HepG2 (cell line): Measurements from ENCODE around the gene PRSS8. TPM values are rescaled to one million over a fixed set of nuclear protein-coding genes. Genes with fewer than 3 reads are reported as not detected.

Source experiments
- AGO2 ChIP-seq: fragments of 200-400 bp; formaldehyde crosslinking; optimal IDR thresholded peaks from 2 replicates; pipeline ENCODE3; 2017; ENCODE audit warnings: mild to moderate bottlenecking, low read depth, low read length, moderate library complexity
- ARHGAP35 ChIP-seq: sonication (generic); formaldehyde crosslinking; IDR thresholded peaks from 2 replicates; pipeline ENCODE4 v1.9.0; 2022; ENCODE audit warnings: mild to moderate bottlenecking, inconsistent platforms, moderate library complexity, missing genetic modification reagents, borderline replicate concordance
- BCLAF1 ChIP-seq: fragments of 450-650 bp; IDR thresholded peaks from 2 replicates; pipeline ENCODE4 v1.6.1; 2017; ENCODE audit warnings: mild to moderate bottlenecking
- CHCHD3 ChIP-seq: sonication (generic); formaldehyde crosslinking; IDR thresholded peaks from 2 replicates; pipeline ENCODE4 v1.8.0; 2022; ENCODE audit warnings: mild to moderate bottlenecking, missing genetic modification reagents, moderate library complexity
- ERF ChIP-seq: IDR thresholded peaks from 2 replicates; pipeline ENCODE4 v1.6.1; 2018; ENCODE audit warnings: missing biosample characterization, missing genetic modification reagents
- FOSL1 ChIP-seq: sonication (generic); formaldehyde crosslinking; IDR thresholded peaks from 2 replicates; pipeline ENCODE4 v1.9.0; 2021; ENCODE audit warnings: missing genetic modification reagents, borderline replicate concordance
- FOXA3 ChIP-seq: IDR thresholded peaks from 2 replicates; pipeline ENCODE4 v1.6.1; 2016; ENCODE audit warnings: missing genetic modification reagents, missing compliant biosample characterization
- FOXM1 ChIP-seq: sonication (generic); formaldehyde crosslinking; IDR thresholded peaks from 2 replicates; pipeline ENCODE4 v1.5.0; 2020; ENCODE audit warnings: missing genetic modification reagents
- KDM1A ChIP-seq: IDR thresholded peaks from 2 replicates; pipeline ENCODE4 v1.6.1; 2016; ENCODE audit warnings: missing compliant biosample characterization
- TFAP4 ChIP-seq: sonication (generic); IDR thresholded peaks from 2 replicates; pipeline ENCODE4 v1.6.1; 2016; ENCODE audit warnings: low read depth, borderline replicate concordance
- U2AF2 ChIP-seq: fragments of 200-400 bp; formaldehyde crosslinking; IDR thresholded peaks from 2 replicates; pipeline ENCODE4 v1.6.1; 2017; ENCODE audit warnings: low read depth, mild to moderate bottlenecking, low read length
- XBP1 ChIP-seq: sonication (generic); formaldehyde crosslinking; IDR thresholded peaks from 2 replicates; pipeline ENCODE4 v1.5.0; 2020; ENCODE audit warnings: missing genetic modification reagents
- ZFP62 ChIP-seq: sonication (generic); formaldehyde crosslinking; IDR thresholded peaks from 2 replicates; pipeline ENCODE4 v1.4.0; 2020; ENCODE audit warnings: missing genetic modification reagents
- ZNF12 ChIP-seq: sonication (generic); formaldehyde crosslinking; IDR thresholded peaks from 2 replicates; pipeline ENCODE4 v1.5.0; 2020; ENCODE audit warnings: missing genetic modification reagents
- ZNF235 ChIP-seq: sonication (generic); formaldehyde crosslinking; IDR thresholded peaks from 2 replicates; pipeline ENCODE4 v1.8.1; 2023; ENCODE audit warnings: mild to moderate bottlenecking, missing genetic modification reagents, borderline replicate concordance
- ZNF337 ChIP-seq: sonication (generic); formaldehyde crosslinking; IDR thresholded peaks from 2 replicates; pipeline ENCODE4 v1.5.1; 2020; ENCODE audit warnings: missing genetic modification reagents, low read depth, mild to moderate bottlenecking, borderline replicate concordance
- ZNF33A ChIP-seq: sonication (generic); formaldehyde crosslinking; IDR thresholded peaks from 2 replicates; pipeline ENCODE4 v1.5.1; 2020; ENCODE audit warnings: missing genetic modification reagents, mild to moderate bottlenecking, moderate library complexity, borderline replicate concordance
- ZNF33B ChIP-seq: sonication (generic); formaldehyde crosslinking; IDR thresholded peaks from 2 replicates; pipeline ENCODE4 v1.5.1; 2020; ENCODE audit warnings: mild to moderate bottlenecking, missing genetic modification reagents
- ZNF503 ChIP-seq: sonication (generic); formaldehyde crosslinking; IDR thresholded peaks from 2 replicates; pipeline ENCODE4 v1.4.0; 2020; ENCODE audit warnings: missing genetic modification reagents
- ZNF746 ChIP-seq: sonication (generic); formaldehyde crosslinking; IDR thresholded peaks from 2 replicates; pipeline ENCODE4 v1.8.0; 2022; ENCODE audit warnings: mild to moderate bottlenecking, missing genetic modification reagents
- ZNF768 ChIP-seq: sonication (generic); formaldehyde crosslinking; IDR thresholded peaks from 2 replicates; pipeline ENCODE4 v1.4.0; 2020; ENCODE audit warnings: missing genetic modification reagents
- ZNF776 ChIP-seq: sonication (generic); formaldehyde crosslinking; IDR thresholded peaks from 2 replicates; pipeline ENCODE4 v1.4.0; 2020; ENCODE audit warnings: mild to moderate bottlenecking, missing genetic modification reagents
- polyA plus RNA-seq, 8 experiments: library from polyadenylated mRNA; depleted of rRNA in 3 of 8; stranded (reverse) in 7 of 8; unstranded in 1 of 8; fragments of >200 nt; fragmentation: Illumina TruSeq in 4 of 8; extraction: Trizol in 4 of 8; gene quantifications; 2 replicates each; pipeline versions ENCODE4 v1.2.1 to v1.2.3, GENCODE V29; 2011 to 2016; ENCODE audit warnings: low read depth in 4 of 8, missing spikeins in 1 of 8, mixed read lengths in 1 of 8; ENCODE audit not compliant: insufficient read depth in 1 of 8
- total RNA-seq, 5 experiments: library from RNA; depleted of rRNA; stranded (reverse); fragments of >200 nt; fragmentation: Illumina TruSeq; extraction: Trizol; gene quantifications; 2 replicates each; pipeline ENCODE4 v1.2.3, GENCODE V29; 2016; ENCODE audit warnings: low read depth in 1 of 5
- TF ChIP-seq, protein P1 (sequence below): sonication (generic); formaldehyde crosslinking; IDR thresholded peaks from 2 replicates; pipeline ENCODE4 v1.8.0; 2022; ENCODE audit warnings: mild to moderate bottlenecking, missing genetic modification reagents, borderline replicate concordance

PRSS8 gene
- total and polyA plus RNA-seq, 2 of the 13 experiments (the other 11 are each of a cell fraction or from before 2014, with no cell fraction given): 2.6 to 7.2 TPM

GRCh38 chr16:31181102-31181830, 45.7 kb upstream of the PRSS8 start (continued):
- TF ChIP-seq TFAP4: no peak
- no peak for TF ChIP-seq KDM1A
- no peak for TF ChIP-seq ZNF12
- TF ChIP-seq ZNF235 (CRISPR knock-in tag): no peak
- TF ChIP-seq ERF (CRISPR knock-in tag): no peak
- no peak for TF ChIP-seq ZFP62 (CRISPR knock-in tag)
- TF ChIP-seq U2AF2: no peak
- no peak for TF ChIP-seq XBP1 (CRISPR knock-in tag)
- no peak for TF ChIP-seq ZNF33B (CRISPR knock-in tag)
- no peak for TF ChIP-seq CHCHD3 (CRISPR knock-in tag)
- no peak for TF ChIP-seq FOXA3 (CRISPR knock-in tag)
- TF ChIP-seq FOSL1 (CRISPR knock-in tag): no peak
- no peak for TF ChIP-seq ZNF768 (CRISPR knock-in tag)
- no peak for TF ChIP-seq AGO2
- TF ChIP-seq ZNF746: 0 out of 2 replicates have a peak, but pooled peaks have one; percentile 4
- no peak for TF ChIP-seq FOXM1 (CRISPR knock-in tag)
- TF ChIP-seq, protein P1, sequence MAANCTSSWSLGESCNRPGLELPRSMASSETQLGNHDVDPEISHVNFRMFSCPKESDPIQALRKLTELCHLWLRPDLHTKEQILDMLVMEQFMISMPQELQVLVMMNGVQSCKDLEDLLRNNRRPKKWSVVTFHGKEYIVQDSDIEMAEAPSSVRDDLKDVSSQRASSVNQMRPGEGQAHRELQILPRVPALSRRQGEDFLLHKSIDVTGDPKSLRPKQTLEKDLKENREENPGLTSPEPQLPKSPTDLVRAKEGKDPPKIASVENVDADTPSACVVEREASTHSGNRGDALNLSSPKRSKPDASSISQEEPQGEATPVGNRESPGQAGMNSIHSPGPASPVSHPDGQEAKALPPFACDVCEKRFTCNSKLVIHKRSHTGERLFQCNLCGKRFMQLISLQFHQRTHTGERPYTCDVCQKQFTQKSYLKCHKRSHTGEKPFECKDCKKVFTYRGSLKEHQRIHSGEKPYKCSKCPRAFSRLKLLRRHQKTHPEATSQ (CRISPR knock-in tag): no peak
- TF ChIP-seq ZNF33A: no peak
- TF ChIP-seq ARHGAP35 (CRISPR knock-in tag): no peak
- TF ChIP-seq ZNF776 (CRISPR knock-in tag): no peak
- TF ChIP-seq ZNF337: no peak
- TF ChIP-seq ZNF503 (CRISPR knock-in tag): no peak
- no peak for TF ChIP-seq BCLAF1
